ENCODE data around the gene PTPRF.

Gene PTPRF

DNA sequence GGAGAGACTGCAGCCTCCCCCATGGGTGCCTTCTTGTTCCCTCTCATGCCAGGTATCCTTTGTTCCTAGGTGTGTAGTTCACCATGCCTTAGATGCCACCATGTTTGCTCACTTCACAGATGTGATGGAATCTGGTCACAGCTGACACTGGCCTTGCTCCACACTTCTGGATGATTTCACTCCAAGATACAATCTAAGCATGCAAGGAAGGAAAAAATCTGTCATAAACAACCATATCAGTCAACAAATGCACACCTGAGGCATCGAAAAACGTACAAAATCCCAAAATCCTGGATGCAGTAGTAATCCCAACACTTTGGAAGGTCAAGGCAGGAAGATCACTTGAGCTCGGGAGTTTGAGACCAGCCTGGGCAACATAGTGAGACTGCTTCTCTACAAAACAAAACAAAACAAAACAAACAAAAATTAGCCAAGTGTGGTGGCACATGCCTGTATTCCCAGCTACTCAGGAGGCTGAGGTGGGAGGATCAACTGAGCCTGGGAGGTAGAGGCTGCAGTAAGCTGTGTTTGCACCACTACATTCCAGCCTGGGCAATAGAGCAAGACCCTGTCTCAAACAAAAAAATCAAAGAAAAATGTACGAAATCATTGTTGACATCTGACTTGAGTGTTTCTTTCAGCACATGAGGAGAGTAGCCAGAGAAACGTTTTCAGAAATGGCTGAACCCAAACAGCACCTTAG lies 17.1 kb upstream of the PTPRF start:
- DNase-seq = no peak

DNA sequence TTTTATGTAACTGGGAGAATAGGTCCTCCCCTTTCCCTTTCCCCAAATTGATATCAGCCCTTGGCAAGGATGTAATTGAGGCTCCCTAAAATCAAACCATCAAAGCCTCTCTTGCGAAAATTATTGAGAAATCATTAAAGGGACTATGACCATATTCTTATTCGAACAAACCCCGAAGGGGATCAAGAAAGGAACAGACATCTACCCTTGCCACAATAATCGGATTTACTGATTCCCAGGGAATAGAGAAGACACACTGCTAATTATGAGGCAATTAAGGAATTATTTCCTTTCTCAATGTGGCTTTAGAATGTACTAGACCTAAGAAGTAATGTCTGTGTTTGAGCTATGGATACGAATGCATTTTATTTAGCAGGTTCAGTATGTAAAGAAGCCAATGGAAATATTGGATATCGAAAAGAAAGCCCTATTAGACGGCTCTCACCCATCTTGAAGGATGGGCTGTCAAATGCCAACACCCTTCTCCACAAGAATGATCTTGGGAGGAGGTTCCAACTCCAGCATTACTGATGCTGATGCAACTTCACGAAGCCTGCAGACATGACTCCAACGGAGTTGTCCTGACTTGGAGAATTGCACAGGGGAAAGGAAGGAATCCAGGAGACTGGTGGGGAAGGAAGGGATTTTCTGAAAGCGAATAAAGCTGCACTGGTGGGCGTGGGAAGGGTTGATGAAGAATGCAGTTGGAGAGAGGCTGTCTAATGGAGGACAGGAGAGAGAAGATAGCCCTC lies 11.6 kb upstream of the PTPRF start:
- no peak for DNase-seq

DNA sequence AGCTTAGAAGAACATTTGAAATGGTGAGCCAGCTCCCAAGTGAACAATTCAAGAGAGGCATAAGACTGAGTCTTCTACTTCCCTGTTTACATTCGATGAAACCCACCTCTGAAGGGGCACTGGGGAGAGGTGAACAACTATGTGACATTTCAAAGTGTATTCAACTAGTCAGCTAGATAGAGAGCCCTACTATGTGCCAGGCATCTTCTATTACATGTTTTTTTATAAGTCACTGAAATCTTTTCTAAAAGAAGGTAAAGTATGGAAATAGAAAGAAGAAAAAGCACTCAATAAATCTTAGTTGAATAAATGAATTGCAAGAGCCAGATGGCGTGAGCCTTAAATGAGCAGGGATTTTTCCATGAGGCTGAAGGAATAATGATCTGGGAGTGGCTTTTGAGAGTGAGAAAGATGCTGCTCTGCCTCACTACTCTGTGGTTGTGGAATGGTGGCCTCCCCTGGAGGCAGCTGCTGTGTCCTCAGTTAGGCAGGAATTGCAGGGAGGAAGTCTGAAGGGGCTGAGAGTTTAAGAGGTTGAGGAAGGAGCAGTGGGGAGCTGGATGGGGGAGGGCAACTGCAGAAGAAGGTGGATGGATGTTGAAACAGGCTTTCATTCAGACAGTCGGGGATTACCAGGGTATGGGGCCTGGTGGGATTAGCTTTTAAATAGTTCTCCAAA lies 10.4 kb upstream of the PTPRF start:
- DNase-seq = no peak

DNA sequence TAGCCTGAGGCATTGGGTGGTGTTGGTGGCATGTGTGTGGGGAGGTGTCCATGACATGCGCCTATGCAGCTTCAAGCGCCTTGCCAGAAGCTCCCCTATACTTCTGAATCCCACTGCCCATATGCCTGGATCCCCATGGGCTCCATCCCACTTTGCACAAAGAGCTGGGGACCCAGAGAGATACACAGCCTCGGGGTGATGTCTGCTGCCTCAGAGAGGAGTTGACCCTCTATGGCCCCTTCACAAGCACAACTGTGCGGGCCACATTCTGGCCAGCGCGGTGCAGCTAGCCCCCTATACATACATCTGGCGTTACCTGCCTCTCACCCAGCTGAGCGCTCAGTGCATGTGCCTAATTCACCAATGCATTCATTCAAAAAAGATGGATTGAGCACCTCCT lies 9.6 kb upstream of the PTPRF start:
- no peak for DNase-seq

DNA sequence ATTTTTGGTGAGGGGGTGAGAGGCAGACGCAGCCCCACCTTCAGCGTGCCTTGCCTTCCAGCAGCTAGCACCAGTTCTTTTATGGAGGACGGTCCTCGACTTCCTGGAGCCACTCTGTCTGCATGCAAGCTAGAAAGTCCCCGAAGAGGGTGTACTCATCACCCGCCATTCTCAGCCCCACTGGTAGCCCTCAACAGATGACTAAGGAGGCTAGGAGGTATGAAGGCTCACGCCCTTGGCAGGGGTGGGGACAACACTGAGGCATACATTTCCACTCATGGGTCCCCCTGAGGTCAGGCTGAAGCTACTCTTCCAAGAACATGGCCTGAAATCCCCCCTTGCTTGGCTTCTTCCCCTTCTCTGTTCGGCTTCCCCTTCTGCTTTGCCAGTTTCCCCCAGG lies 8.9 kb upstream of the PTPRF start:
- DNase-seq = no peak

DNA sequence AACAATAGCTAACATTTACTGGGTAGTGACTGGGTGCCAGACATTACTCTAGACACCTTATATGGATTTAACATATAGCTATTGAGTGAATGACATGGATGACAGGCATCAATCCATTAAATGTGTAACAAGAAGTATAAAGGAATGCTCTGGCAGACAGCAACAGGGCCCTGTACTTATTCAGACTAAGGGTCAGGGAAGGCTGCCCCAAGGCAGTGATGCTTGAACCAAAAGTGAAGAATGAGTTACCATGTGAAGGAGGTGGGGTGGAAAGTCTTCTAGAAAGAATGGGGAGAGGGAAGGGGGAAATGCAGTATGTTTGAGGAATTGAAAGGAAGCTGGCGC lies 8.3 kb upstream of the PTPRF start:
- no peak for DNase-seq

DNA sequence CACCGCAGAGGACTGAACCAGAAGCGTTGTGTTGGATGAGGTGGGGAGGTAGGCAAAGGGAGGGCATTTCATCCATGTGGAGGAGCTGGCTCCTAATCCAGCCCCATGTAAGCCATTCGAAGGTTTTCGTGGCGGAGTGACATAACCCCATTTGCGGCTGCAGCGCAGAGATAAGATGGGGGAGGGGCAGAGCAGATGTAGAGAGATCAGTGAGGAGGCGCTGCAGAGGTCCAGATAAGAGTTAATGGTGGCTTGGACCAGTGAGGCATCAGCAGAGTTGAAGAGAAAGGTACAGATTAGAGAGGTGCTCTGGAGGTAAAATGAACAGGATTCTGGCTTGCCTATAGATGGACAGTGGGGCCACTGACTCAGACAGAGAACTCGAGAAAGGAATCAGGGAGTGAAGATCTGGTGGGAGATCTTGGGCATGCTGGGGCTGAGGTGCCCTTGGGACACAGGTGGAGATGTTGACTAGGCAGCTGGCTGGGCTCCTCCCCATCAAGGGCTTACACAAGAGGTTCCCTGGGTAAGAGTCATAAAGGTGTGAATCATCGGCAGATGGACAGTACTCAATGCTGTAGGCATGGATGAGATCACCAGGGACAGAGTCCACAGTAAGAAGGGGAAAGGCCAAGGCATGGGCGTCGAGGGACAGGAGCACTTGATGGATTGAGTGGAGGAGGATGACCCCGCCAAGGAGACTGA lies 7.8 kb upstream of the PTPRF start:
- DNase-seq = no peak

DNA sequence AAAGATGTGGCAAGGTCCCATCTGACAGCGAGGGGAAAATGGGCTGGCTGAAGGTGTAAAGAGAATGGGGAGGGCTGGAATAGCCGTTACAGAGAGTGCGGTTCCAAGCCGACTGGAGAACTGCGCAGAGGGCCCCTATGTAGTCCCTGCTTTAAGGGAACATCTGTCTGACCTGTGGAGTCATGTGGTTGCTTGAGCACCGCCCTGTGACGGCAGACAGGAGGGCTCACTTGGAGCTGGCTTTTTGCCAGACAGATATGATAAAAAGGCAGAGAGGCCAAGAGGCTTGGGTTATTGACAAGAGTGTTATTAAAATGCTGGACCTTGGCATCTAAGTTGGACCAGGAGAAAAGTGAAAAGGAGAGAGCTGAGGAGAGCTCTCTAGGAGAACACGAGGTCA lies 5.9 kb upstream of the PTPRF start:
- DNase-seq = peak; percentile 23

DNA sequence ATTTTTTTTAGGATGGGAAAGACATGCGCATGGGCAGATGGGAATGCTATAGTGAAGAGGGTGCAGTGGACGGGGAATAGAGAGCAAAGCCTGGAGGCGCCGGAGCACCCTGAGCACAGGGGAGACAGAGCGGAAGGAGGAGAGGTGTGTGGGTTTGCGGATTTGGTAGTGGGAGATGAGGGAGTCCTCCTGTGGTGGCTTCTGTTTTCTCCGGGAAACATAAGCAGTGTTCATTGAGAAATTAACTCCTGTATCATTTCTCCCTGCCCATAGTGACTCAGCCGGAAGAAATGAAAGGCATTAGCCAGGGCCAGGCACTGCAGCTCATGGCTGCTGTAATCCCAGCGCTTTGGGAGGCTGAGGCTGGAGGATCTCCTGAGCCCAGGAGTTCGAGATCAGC lies 4.7 kb upstream of the PTPRF start:
- no peak for DNase-seq

DNA sequence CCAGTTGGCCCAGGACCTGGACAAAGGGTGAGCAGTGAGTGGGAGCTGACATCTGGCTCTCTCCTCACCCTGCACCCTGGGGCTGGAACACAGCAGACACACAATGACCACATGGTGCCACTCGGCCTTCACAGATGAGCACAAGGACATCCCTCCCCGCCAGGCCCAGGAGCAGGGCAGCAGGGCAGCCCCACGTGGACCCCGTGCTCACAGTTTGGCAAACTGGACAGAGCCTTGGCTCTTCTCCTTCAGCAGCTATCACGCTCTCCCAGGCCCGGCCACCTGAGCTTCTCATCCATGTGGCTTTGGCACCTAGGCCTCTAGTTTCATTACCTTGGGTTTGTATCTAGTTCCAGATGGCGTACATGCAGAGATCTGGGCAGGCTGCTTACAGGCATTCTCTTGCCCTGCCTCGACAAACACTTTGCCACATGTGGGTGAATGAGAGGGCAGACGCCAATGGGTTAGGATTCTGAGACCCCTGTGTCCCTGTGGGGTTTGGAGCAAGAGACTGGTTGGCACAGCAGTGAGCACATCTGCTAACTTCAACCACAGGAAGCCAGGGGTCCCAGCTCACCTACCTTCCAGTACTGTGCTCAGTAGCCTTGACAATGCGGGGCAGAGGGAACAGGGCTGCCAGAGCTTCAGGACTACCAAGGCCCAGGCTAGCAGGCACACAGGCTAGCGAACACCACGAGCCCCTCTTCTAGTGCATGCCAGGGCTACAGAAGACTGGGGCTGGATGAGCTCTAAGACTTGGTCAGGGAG lies 3.4 kb upstream of the PTPRF start:
- no peak for DNase-seq

DNA sequence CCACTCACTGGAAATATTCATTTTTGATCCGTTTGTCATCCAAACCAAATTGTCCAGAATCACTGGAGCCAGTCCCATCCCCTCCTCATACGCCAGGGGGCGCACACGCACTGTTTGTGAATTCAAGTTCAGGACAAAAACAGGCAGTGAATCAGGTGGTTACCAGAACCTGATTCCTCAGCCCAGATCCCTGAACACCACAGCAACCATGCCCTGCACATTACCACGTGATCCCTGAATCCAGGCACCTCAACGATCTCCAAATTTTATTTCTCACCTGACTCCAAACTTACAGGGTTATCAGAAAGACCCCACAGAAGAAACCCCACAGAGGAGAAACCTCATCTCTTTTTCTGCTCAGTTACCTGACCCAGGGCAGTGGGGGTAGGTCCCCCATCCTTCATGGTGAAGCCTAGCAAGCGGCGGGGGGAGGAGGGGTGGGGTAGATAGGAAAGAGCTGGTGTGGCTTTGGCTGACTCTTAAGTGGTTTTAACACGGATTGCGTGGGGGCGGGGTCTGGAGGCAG lies 1.4 kb upstream of the PTPRF start:
- peak; percentile 74 for DNase-seq

DNA sequence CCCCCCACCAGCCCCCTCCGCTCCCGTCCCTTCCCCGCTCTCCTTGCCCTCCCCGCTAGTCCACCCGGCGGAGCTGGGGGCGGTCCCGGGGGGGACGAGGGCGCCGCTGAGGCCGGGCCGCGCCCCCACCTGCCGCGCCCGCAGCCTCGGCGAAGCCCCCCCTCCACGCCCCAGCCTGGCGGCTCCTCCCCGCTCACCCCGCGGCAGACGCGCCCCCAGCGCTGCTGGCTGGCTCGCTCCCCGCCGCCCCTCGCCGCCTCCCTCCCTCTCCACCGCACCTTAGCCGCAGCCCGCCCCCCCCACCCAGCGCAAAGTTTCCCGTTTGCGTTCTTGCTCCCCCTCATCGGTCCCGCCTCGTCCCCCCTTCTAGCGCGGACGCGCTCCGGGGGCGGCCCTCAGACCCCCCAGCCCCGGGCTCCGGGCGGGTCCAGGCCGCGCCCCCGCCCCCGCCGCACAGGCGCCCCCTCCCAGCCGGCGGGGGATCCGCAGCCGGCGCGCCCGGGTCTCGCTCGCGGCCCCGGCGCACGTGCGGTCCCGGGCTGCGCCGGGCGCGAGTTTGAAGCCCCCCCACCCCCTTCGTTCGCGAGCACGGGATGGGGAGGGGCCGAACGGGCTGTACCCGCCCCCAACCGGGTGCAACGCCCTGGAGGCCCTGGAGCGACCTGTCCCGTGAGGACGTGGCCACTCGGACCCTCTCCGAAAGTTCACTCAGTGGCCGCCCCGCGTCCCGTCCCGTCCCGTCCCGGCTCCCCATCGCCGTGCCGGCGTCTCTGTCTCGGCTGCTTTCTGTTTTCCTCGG lies 623 bp downstream of the PTPRF start:
- peak; percentile 45 for DNase-seq

DNA sequence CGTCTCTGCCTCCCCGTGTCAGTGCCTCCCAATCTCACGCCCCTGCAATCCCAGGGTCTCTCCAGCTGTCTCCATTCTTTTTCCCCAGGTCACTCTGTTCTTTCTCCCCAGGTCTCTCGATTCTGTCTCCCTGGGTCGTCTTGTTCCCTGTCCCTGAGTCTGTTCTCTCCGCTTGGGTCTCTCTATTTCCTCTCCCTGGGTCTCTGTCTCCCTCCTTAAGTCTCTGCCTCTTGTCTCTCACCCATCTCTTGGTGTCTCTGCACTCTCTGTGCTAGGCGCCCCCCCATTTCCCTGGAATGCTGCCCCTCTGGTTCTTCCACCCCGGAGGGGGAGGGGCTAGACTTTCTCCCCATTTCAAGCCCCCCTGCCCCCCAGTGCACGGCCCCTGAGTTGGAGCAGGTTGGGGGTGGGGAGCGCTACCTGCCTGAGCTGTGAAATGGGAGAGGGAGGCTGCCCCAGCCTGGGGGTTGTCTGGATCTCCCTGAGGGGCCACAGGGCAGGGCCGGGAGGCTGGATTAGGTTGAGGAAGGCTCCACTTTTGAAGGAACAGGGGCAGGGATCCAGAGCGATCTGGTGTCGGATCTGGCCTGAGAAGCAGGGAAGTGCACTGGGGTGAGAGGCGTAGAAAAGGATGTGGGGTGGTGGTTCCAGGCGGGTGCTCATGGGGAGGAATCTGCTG lies 1.4 kb downstream of the PTPRF start:
- no peak for DNase-seq

DNA sequence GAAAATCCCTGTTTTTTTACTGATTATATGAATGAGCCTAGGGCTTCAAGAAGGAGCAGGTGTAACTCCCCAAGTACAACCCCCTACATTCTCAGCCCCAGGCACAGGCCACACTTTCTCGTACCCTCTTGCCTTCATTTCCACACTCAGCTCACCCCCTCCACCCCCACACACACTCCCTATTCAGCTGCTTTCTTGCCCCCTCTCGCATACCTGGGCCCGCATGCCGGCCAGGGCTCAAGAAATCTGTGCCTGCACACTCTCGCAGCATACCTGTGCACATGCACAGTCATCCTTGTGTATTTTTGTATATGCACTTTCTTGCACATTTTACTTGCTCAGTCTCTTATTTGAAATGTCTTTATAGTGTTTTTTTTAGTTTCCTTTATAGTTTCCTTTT lies 2.0 kb downstream of the PTPRF start:
- DNase-seq = no peak

DNA sequence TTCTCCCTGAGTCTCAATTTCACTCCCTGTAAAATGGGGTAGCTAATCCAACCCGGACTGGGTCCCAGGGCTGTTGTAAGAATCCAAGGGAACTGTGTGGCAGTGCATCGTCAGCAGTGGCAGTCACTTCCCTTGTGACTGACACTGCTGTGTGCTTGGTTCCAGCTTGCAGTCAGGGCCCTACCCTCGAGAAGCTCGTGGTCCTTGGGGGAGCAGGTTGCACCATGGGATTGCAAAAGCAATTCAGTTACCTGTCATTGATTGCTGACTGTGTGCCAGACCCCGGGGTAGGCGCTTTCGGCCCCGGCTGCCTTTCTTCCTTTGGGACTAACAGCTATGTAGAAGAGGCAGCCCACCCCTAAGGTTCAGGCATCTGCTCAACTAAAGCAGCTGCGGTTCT lies 2.9 kb downstream of the PTPRF start:
- DNase-seq = no peak

DNA sequence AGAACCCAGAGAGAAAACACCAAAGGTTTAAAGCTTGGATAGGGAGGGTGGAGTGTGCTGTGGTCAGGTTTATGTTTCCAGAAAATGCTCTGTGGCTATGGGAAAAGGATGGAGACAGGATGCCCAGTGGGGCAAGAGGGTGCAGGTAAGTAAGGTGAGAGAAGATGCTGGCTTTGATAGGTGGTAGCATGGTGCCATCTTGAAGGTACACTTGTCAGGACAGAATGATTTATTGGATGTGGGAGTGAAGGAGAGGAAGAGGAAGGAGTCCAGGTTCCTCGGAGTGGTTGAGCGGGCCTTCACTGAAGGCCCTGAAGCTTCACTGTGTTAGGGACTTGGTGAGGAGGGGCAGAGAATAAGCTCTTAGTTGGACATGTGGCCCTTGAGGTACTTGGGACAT lies 3.6 kb downstream of the PTPRF start:
- no peak for DNase-seq

DNA sequence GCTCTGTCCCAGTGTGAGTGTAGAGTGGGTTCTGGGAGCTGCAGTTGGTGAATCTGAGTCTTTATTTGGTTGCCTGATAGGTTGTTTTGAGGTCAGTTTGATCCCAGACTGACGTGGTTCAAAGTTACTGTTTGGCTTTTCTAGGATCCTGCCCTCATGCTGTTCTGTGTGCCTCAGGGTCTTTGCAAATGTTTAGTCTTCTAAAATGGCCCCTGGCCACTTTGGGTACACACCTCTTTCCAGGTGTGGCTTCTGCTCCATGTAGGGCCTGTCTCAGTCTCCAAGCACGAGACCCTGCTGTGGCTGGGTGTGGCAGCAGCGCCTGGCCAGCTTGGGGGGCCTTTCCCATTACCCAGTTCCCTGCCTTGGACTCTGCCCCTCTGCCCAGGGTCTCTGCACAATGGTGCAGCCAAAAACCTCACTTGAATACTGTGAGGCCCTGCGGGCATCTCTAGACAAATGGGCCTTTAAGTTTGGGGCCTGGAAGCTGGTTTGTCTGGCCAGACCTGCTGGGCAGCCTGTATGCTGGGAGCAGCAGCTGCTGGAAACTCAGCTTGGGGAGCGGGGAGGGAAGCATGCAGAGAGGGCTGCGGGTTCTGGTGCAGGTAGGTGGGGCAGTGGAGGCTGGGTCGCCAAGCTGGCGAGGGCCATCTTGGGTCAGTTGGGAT lies 5.6 kb downstream of the PTPRF start:
- no peak for DNase-seq

DNA sequence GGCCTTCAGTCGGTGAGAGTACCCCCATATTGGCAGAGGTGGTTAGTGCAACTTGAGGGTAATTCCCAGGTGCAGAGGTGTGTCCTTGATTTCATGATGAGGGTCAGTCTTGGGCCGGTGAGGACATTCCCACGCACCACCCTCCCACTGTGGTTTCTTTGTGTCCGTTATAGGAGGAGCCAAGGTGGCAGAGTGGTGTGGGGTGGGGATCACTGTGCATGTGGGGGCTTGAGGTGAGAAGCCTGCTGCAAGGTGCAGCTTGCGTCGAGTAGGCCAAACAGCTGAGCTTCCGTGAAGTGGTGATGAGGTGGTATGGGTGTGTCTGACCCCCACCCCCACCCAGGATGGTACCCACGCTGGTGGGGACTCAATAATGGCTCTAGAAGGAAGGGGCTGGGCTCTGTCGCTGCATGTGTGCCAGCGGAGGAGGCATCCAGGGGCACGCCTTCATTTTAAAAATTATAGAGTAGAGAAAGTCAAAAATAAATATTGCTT lies 6.2 kb downstream of the PTPRF start:
- DNase-seq = no peak

DNA sequence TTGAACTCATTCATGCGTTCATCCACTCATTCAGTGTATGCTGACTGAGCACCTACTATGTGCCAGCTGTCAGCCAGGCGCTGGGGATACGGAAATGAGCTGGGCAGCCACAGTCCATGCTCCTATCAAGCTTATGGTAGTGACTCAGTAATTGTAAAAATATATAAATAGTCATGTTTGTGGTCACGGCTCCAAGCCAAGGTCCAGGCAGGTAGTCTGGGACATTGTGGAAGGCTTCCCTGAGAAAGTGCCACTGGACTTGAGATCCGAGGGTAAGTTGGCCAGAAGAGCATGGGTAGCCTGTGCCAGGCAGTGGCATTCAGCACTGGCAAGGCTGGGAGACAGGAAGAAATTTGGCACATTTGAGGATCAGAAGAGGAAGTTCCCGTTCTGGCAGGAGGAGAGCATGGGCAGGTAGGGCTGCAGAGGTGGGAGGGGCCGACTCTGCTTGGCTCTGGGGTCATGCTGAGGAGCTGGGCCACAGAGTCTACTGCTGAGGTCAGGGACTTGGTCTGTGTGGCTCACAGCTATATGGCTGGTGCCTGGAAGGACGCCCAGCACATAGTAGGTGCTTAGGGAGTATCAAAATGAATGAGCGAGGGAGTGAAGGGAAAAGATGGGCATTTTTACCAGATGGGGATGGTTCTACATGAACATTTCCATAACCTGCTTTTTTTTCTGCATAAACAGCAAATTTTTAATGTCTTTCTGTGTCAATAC lies 6.9 kb downstream of the PTPRF start:
- DNase-seq = no peak

DNA sequence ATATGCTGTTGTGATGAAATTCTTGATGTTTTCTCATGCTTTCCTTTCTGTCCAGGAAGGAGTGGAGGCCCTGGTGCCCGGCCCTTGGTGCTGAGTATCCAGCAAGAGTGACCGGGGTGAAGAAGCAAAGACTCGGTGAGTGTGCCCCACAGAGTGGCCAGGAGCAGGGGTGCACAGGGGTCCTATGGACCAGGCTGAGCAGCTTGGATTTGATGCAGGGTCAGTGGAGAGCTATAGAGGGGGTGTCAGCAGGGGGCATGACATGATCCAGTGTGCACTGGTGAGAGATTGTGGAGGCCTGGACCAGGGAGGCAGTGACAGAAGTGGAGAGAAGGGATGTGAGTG lies 7.4 kb downstream of the PTPRF start:
- no peak for DNase-seq

Data from NCI-H2171 (cell line).